Caco-2 (cell line): Measurements from ENCODE around the gene PLA2G2F. TPM values are rescaled to one million over a fixed set of nuclear protein-coding genes. Genes with fewer than 3 reads are reported as not detected.

Source experiments
- BruUV-seq: library from RNA; stranded (reverse); fragments of 400-500 nt; replicated peaks from 2 replicates; lab custom pipeline; 2021; lab: Mats Ljungman, UMichigan
- CTCF ChIA-PET: fragments of 300-600 bp; sonication (Branson Sonifier 250); formaldehyde crosslinking; loops from one replicate; lab custom pipeline; 2022; ENCODE audit warnings: antibody characterized with exemption; lab: Charles Lee
- POLR2A ChIA-PET: fragments of 300-600 bp; sonication (Branson Sonifier 250); formaldehyde crosslinking; loops from one replicate; lab custom pipeline; 2022; ENCODE audit warnings: antibody characterized with exemption; lab: Charles Lee
- DNase-seq, 2 experiments: peaks; one replicate each; pipeline versions ENCODE4 v3.0.0 to v3.0.0-alpha.2; 2020 to 2022
- H3K27me3 ChIP-seq: replicated peaks from 2 replicates; pipeline ENCODE4 v1.6.0; 2011; ENCODE audit warnings: low read length; ENCODE audit not compliant: control insufficient read depth, insufficient read depth
- H3K36me3 ChIP-seq: 2 replicates; pipeline ENCODE4 v1.5.1; 2011; ENCODE audit warnings: low read length; ENCODE audit not compliant: control insufficient read depth, insufficient read depth
- H3K4me1 ChIP-seq: fragments of 250-450 bp; sonication (Bioruptor Pico); 2 replicates; pipeline ENCODE4 v1.5.1; 2020; ENCODE audit warnings: mild to moderate bottlenecking
- H3K4me3 ChIP-seq: 2 replicates; pipeline ENCODE4 v1.5.1; 2011; ENCODE audit warnings: low read depth, mild to moderate bottlenecking, control low read depth, low read length
- H3K9me3 ChIP-seq: fragments of 250-450 bp; sonication (Bioruptor Pico); 2 replicates; pipeline ENCODE4 v1.5.1; 2020; ENCODE audit warnings: mild to moderate bottlenecking, moderate library complexity
- H3K27ac Mint-ChIP-seq: one replicate; pipeline ENCODE4 v1.8.0; 2022; ENCODE audit warnings: mixed read lengths; ENCODE audit not compliant: unreplicated experiment
- H3K27me3 Mint-ChIP-seq: one replicate; pipeline ENCODE4 v1.8.0; 2022; ENCODE audit warnings: mixed read lengths; ENCODE audit not compliant: insufficient read depth, unreplicated experiment
- H3K36me3 Mint-ChIP-seq: one replicate; pipeline ENCODE4 v1.8.0; 2022; ENCODE audit warnings: mild to moderate bottlenecking, mixed read lengths; ENCODE audit not compliant: insufficient read depth, unreplicated experiment
- H3K4me1 Mint-ChIP-seq: one replicate; pipeline ENCODE4 v1.8.0; 2022; ENCODE audit warnings: low read depth, mixed read lengths; ENCODE audit not compliant: unreplicated experiment
- H3K4me3 Mint-ChIP-seq: one replicate; pipeline ENCODE4 v1.8.0; 2022; ENCODE audit warnings: mild to moderate bottlenecking, moderate library complexity, mixed read lengths; ENCODE audit not compliant: unreplicated experiment
- H3K9me3 Mint-ChIP-seq: one replicate; pipeline ENCODE4 v1.8.0; 2022; ENCODE audit warnings: mixed read lengths; ENCODE audit not compliant: unreplicated experiment
- CTCF ChIP-seq, 2 experiments: fragments of 200-600 bp in 1 of 2; IDR thresholded peaks; 1 replicate in 1 of 2; 2 replicates in 1 of 2; pipeline versions ENCODE4 v1.5.1 to v1.8.0; 2011 to 2022; ENCODE audit warnings: antibody characterized with exemption in 1 of 2, control low read depth in 1 of 2, inconsistent platforms in 1 of 2, low read depth in 1 of 2, low read length in 1 of 2, mild to moderate bottlenecking in 1 of 2, moderate library complexity in 1 of 2; ENCODE audit not compliant: insufficient read depth in 1 of 2, severe bottlenecking in 1 of 2, unreplicated experiment in 1 of 2
- intact Hi-C: fragments of 100-400 bp; cut with micrococcal nuclease; formaldehyde crosslinking; loops from one replicate; pipeline ENCODE4 v1.10.0; 2022; ENCODE audit not compliant: unreplicated experiment
- total RNA-seq: library from RNA; stranded (reverse); gene quantifications from 2 replicates; pipeline ENCODE4 v1.2.3, GENCODE V29; 2022

The PLA2G2F gene
- total RNA-seq, 1 experiment from 2014 or later: not detected

GRCh38 chr1:20183035-20183434 lies 43.9 kb downstream of the PLA2G2F start:
- H3K4me3 Mint-ChIP-seq: no peak overlapping the region
- DNase-seq: no peak
- peaks cover 11% of the 10 kb centered on the region for H3K9me3 Mint-ChIP-seq
- CTCF ChIA-PET: no interaction called here
- intact Hi-C loops: no loop called here
- Histone ChIP-seq H3K27me3 (no peaks in the 10 kb centered on the region), H3K4me1 (no peaks in the 10 kb centered on the region), H3K36me3 (no peaks in the 10 kb centered on the region), H3K4me3 (no peak overlapping the region), H3K9me3 (no peaks in the 10 kb centered on the region)
- POLR2A ChIA-PET: no interaction called here
- no peaks in the 10 kb centered on the region for H3K4me1 Mint-ChIP-seq
- TF ChIP-seq CTCF (IDR thresholded peaks at IDR 0.05; ENCODE audit: insufficient read depth in 1 of 2, low read depth in 1 of 2, low read length in 1 of 2, severe bottlenecking in 1 of 2, unreplicated experiment in 1 of 2): no peak
- H3K27ac Mint-ChIP-seq: no peak overlapping the region
- H3K27me3 Mint-ChIP-seq: peaks cover 6% of the 10 kb centered on the region
- BruUV-seq: no TSS peak
- no peaks in the 10 kb centered on the region for H3K36me3 Mint-ChIP-seq

- no peaks in the 10 kb centered on the region for H3K4me1 ChIP-seq
Measured at GRCh38 chr1:20183616-20184271, 44.6 kb downstream of the PLA2G2F start.

GRCh38 chr1:20184481-20184900 lies 45.4 kb downstream of the PLA2G2F start:
- DNase-seq: peak in 1 of 2 experiments; percentile 7
- Histone ChIP-seq H3K27me3 (no peaks in the 10 kb centered on the region), H3K9me3 (no peaks in the 10 kb centered on the region), H3K4me1 (no peaks in the 10 kb centered on the region), H3K4me3 (no peak overlapping the region), H3K36me3 (no peaks in the 10 kb centered on the region)
- ChIA-PET POLR2A (no interaction called here), CTCF (no interaction called here)
- no TSS peak for BruUV-seq
- no peaks in the 10 kb centered on the region for H3K4me1 Mint-ChIP-seq
- no peak overlapping the region for H3K27ac Mint-ChIP-seq
- TF ChIP-seq CTCF (IDR thresholded peaks at IDR 0.05; ENCODE audit: insufficient read depth in 1 of 2, low read depth in 1 of 2, low read length in 1 of 2, severe bottlenecking in 1 of 2, unreplicated experiment in 1 of 2): no peak
- no peak overlapping the region for H3K4me3 Mint-ChIP-seq
- H3K36me3 Mint-ChIP-seq: no peaks in the 10 kb centered on the region
- peaks cover 9% of the 10 kb centered on the region for H3K27me3 Mint-ChIP-seq
- intact Hi-C loops: no loop called here
- peaks cover 9% of the 10 kb centered on the region for H3K9me3 Mint-ChIP-seq

More at GRCh38 chr1:20183616-20184271, 44.6 kb downstream of the PLA2G2F start:
- Mint-ChIP-seq H3K27ac (no peak overlapping the region), H3K27me3 (peaks cover 10% of the 10 kb centered on the region), H3K4me1 (no peaks in the 10 kb centered on the region), H3K9me3 (peaks cover 11% of the 10 kb centered on the region), H3K4me3 (no peak overlapping the region), H3K36me3 (no peaks in the 10 kb centered on the region)
- ChIA-PET CTCF (no interaction called here), POLR2A (no interaction called here)
- no peaks in the 10 kb centered on the region for H3K36me3 ChIP-seq
- BruUV-seq: no TSS peak
- no peaks in the 10 kb centered on the region for H3K27me3 ChIP-seq
- intact Hi-C loops: no loop called here
- TF ChIP-seq CTCF (IDR thresholded peaks at IDR 0.05; ENCODE audit: insufficient read depth in 1 of 2, low read depth in 1 of 2, low read length in 1 of 2, severe bottlenecking in 1 of 2, unreplicated experiment in 1 of 2): no peak
- H3K9me3 ChIP-seq: no peaks in the 10 kb centered on the region
- H3K4me3 ChIP-seq: no peak overlapping the region
- no peak for DNase-seq
